GM10266 (cell line): Measurements from ENCODE around the gene HYI.

ENCODE experiments used
- DNase-seq: peaks from one replicate; pipeline ENCODE4 v3.0.0; 2012; ENCODE audit errors: extremely low spot score
- CTCF ChIP-seq: IDR thresholded peaks from 2 replicates; pipeline ENCODE4 v1.5.1; 2012; ENCODE audit warnings: mild to moderate bottlenecking, low read depth; ENCODE audit not compliant: control insufficient read depth, insufficient read depth; ENCODE audit errors: missing control alignments

The HYI gene

GRCh38 chr1:43410571-43410970 is 43.2 kb downstream of the HYI start:
- no peak for TF ChIP-seq CTCF
- no peak for DNase-seq

GRCh38 chr1:43405876-43406234 is 47.9 kb downstream of the HYI start:
- DNase-seq, result no peak
- no peak for TF ChIP-seq CTCF

GRCh38 chr1:43405219-43405875 is 48.4 kb downstream of the HYI start:
- DNase-seq, result no peak
- TF ChIP-seq CTCF, result no peak

GRCh38 chr1:43404353-43404752 is 49.4 kb downstream of the HYI start:
- TF ChIP-seq CTCF, result no peak
- DNase-seq, result no peak

GRCh38 chr1:43402089-43402865 is 51.5 kb downstream of the HYI start:
- no peak for TF ChIP-seq CTCF

More at GRCh38 chr1:43402089-43402865, 51.5 kb downstream of the HYI start:
- no peak for DNase-seq
